A549 treated with DMSO at 1 μM for 4 hours (cell line): ENCODE data around the gene REC8. TPM values are rescaled to one million over a fixed set of nuclear protein-coding genes. Genes with fewer than 3 reads are reported as not detected.

Experiments
- total RNA-seq: library from RNA; stranded (reverse); fragments of 200-300 nt; extraction: Qiagen RNA extraction; gene quantifications from 5 replicates; pipeline ENCODE4 v1.2.3, GENCODE V29; 2022; ENCODE audit warnings: low read depth

Gene REC8
- total RNA-seq, 1 experiment from 2014 or later: 5.4 TPM

Other genes starting within 250 kb of the REC8 start
- 39.3 to 49.4 TPM (median 46.9 TPM) in 5 replicates for gene DHRS4, start 218.3 kb upstream of the REC8 start, total RNA-seq
- 23.7 to 33.4 TPM (median 29.9 TPM) in 5 replicates for gene DHRS4L2, start 183.2 kb upstream of the REC8 start, total RNA-seq
- 0.24 to 0.59 TPM (median 0.47 TPM) in 5 replicates for gene CARMIL3, start 120.1 kb upstream of the REC8 start, total RNA-seq
- gene CPNE6, start 100.5 kb upstream of the REC8 start, total RNA-seq: not detected in 5 replicates
- gene PCK2, start 77.8 kb upstream of the REC8 start, total RNA-seq: 17.9 to 21.1 TPM (median 19.7 TPM) in 5 replicates
- gene DCAF11, start 57.3 kb upstream of the REC8 start, total RNA-seq: 21.0 to 25.3 TPM (median 21.5 TPM) in 5 replicates
- gene NRL, start 57.1 kb upstream of the REC8 start, total RNA-seq: 0.58 to 1.0 TPM (median 0.99 TPM) in 5 replicates
- 0.15 to 0.28 TPM (median 0.24 TPM) in 3 of 5 replicates, not detected in the others for gene FITM1, start 41.4 kb upstream of the REC8 start, total RNA-seq
- gene PSME1, start 35.9 kb upstream of the REC8 start, total RNA-seq: 163 to 182 TPM (median 171 TPM) in 5 replicates
- 50.9 to 61.8 TPM (median 56.9 TPM) in 5 replicates for gene EMC9, start 30.5 kb upstream of the REC8 start, total RNA-seq
- gene PSME2, start 25.5 kb upstream of the REC8 start, total RNA-seq: 164 to 198 TPM (median 177 TPM) in 5 replicates
- 25.6 to 33.1 TPM (median 29.9 TPM) in 5 replicates for gene RNF31, start 24.6 kb upstream of the REC8 start, total RNA-seq
- gene IRF9, start 10.8 kb upstream of the REC8 start, total RNA-seq: 14.6 to 21.4 TPM (median 16.7 TPM) in 5 replicates
- 79.6 to 102 TPM (median 88.2 TPM) in 5 replicates for gene IPO4, start 16.7 kb downstream of the REC8 start, total RNA-seq
- 65.1 to 72.9 TPM (median 67.8 TPM) in 5 replicates for gene TM9SF1, start 23.4 kb downstream of the REC8 start, total RNA-seq
- gene TSSK4, start 33.6 kb downstream of the REC8 start, total RNA-seq: 0.07 TPM in 1 of 5 replicates, not detected in the others
- 79.6 to 96.4 TPM (median 82.0 TPM) in 5 replicates for gene CHMP4A, start 41.4 kb downstream of the REC8 start, total RNA-seq
- 27.9 to 35.3 TPM (median 29.6 TPM) in 5 replicates for gene MDP1, start 44.0 kb downstream of the REC8 start, total RNA-seq
- 427 to 475 TPM (median 451 TPM) in 5 replicates for gene NEDD8, start 60.3 kb downstream of the REC8 start, total RNA-seq
- gene GMPR2, start 60.8 kb downstream of the REC8 start, total RNA-seq: 52.4 to 64.1 TPM (median 56.5 TPM) in 5 replicates
- gene TINF2, start 70.5 kb downstream of the REC8 start, total RNA-seq: 32.6 to 41.9 TPM (median 37.8 TPM) in 5 replicates
- 0.60 to 1.1 TPM (median 0.83 TPM) in 5 replicates for gene TGM1, start 91.1 kb downstream of the REC8 start, total RNA-seq
- 12.5 to 19.5 TPM (median 16.6 TPM) in 5 replicates for gene RABGGTA, start 99.5 kb downstream of the REC8 start, total RNA-seq
- gene DHRS1, start 127.7 kb downstream of the REC8 start, total RNA-seq: 10.9 to 13.5 TPM (median 11.8 TPM) in 5 replicates
- 15.6 to 19.7 TPM (median 18.9 TPM) in 5 replicates for gene NOP9, start 127.8 kb downstream of the REC8 start, total RNA-seq
- gene CIDEB, start 135.9 kb downstream of the REC8 start, total RNA-seq: 0.14 to 0.70 TPM (median 0.29 TPM) in 5 replicates
- gene LTB4R2, start 138.1 kb downstream of the REC8 start, total RNA-seq: 2.4 to 5.7 TPM (median 4.7 TPM) in 5 replicates
- gene LTB4R, start 139.4 kb downstream of the REC8 start, total RNA-seq: 3.4 to 8.6 TPM (median 5.6 TPM) in 5 replicates
- not detected in 5 replicates for gene ADCY4, start 163.0 kb downstream of the REC8 start, total RNA-seq
- not detected in 5 replicates for gene RIPK3, start 167.9 kb downstream of the REC8 start, total RNA-seq
- gene NFATC4, start 196.1 kb downstream of the REC8 start, total RNA-seq: 0.10 to 0.38 TPM (median 0.20 TPM) in 4 of 5 replicates, not detected in the other
- 0.19 to 0.40 TPM (median 0.20 TPM) in 5 replicates for gene NYNRIN, start 226.9 kb downstream of the REC8 start, total RNA-seq